Measurements from ENCODE around the gene MAP1LC3A.
"Not testable (repeated sequence)": the region's sequence is repeated elsewhere in the genome, so short reads cannot be mapped to it uniquely, and the experiment has no call there.

- not testable (repeated sequence) for TF ChIP-seq CTCF (IDR thresholded peaks at IDR 0.05); EZH2 (IDR thresholded peaks at IDR 0.05; ENCODE audit: borderline replicate concordance, insufficient read depth, low read depth, low read length, poor library complexity, severe bottlenecking)
These were observed 38.7 kb upstream of the MAP1LC3A start for GRCh38 chr20:34519841-34520240.

All from B cell (primary cell).